ENCODE measurements around the gene ANKRD30B. TPM values are rescaled to one million over a fixed set of nuclear protein-coding genes. Genes with fewer than 3 reads are reported as not detected.
"Not testable (repeated sequence)": the region's sequence is repeated elsewhere in the genome, so short reads cannot be mapped to it uniquely, and the experiment has no call there.

Gene ANKRD30B, protein sequence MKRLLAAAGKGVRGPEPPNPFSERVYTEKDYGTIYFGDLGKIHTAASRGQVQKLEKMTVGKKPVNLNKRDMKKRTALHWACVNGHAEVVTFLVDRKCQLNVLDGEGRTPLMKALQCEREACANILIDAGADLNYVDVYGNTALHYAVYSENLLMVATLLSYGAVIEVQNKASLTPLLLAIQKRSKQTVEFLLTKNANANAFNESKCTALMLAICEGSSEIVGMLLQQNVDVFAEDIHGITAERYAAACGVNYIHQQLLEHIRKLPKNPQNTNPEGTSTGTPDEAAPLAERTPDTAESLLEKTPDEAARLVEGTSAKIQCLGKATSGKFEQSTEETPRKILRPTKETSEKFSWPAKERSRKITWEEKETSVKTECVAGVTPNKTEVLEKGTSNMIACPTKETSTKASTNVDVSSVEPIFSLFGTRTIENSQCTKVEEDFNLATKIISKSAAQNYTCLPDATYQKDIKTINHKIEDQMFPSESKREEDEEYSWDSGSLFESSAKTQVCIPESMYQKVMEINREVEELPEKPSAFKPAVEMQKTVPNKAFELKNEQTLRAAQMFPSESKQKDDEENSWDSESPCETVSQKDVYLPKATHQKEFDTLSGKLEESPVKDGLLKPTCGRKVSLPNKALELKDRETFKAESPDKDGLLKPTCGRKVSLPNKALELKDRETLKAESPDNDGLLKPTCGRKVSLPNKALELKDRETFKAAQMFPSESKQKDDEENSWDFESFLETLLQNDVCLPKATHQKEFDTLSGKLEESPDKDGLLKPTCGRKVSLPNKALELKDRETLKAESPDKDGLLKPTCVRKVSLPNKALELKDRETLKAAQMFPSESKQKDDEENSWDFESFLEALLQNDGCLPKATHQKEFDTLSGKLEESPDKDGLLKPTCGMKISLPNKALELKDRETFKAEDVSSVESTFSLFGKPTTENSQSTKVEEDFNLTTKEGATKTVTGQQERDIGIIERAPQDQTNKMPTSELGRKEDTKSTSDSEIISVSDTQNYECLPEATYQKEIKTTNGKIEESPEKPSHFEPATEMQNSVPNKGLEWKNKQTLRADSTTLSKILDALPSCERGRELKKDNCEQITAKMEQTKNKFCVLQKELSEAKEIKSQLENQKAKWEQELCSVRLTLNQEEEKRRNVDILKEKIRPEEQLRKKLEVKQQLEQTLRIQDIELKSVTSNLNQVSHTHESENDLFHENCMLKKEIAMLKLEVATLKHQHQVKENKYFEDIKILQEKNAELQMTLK (N-terminal part only)
- total RNA-seq: not detected

DNA sequence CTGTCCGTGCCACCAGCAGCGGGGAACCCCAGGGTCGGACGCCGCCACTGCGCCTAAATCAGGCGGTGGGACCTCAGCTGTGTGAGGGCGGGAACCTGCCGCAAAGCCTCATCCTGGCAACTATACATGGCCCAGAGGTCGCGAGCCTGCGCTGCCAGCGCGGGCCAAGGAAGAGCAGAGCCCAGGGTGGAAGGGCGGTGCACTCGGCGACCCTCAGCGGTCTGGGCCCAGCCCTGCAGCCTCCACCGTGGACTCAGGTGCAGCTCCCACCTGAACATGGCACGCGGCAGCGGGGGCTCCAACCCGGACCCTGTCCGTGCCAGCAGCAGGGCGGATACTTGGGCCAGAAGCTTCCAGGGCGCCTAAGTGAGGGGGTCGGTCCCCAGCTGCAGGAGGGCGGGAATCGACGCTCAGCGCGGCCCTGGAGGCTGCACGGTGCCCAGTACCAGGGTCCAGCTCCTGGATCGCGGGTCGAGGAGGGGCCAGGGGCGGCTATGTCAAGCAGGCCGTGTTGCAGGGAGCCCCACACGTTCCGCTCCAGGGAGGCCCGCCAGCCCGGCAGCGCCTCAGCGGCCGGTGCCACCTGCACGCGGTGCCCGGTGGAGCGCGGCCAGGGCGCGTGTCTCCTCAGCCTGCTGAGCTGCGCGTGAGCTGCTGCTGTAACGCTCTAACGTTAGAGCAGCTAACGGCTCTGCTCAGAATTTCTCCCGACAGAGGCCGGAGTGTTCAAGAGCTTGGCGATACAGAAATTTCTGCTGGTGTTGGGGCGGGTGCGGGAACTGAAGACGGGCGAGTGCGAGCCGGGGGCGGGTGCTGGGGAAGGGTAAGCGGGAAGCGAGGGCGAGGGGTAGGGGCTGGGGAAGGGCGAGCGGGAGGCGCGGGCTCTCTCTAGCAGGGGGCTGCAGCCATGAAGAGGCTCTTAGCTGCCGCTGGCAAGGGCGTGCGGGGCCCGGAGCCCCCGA, at the start of gene ANKRD30B:
Gene ANKRD30B (plus strand): TSS at position 660 of the 962 bp plus-strand sequence. CDS start 248 bp downstream, at position 908.
- H3K27me3 Mint-ChIP-seq: peaks cover 6 to 7% of the 10 kb centered on the region in 2 donors
- ATAC-seq (peak; percentile 13 to 45), DNase-seq (ENCODE audit: low spot score) (no peak)
- no peak within 1 kb of the TSS for H3K27ac Mint-ChIP-seq
- no peaks in the 10 kb centered on the region for H3K4me1 Mint-ChIP-seq (ENCODE audit: low read depth in 2 of 2)
- no peaks in the 10 kb centered on the region for H3K9me3 Mint-ChIP-seq
- no peak within 1 kb of the TSS for H3K4me3 Mint-ChIP-seq
- H3K36me3 Mint-ChIP-seq: no peaks in the 10 kb centered on the region

DNA sequence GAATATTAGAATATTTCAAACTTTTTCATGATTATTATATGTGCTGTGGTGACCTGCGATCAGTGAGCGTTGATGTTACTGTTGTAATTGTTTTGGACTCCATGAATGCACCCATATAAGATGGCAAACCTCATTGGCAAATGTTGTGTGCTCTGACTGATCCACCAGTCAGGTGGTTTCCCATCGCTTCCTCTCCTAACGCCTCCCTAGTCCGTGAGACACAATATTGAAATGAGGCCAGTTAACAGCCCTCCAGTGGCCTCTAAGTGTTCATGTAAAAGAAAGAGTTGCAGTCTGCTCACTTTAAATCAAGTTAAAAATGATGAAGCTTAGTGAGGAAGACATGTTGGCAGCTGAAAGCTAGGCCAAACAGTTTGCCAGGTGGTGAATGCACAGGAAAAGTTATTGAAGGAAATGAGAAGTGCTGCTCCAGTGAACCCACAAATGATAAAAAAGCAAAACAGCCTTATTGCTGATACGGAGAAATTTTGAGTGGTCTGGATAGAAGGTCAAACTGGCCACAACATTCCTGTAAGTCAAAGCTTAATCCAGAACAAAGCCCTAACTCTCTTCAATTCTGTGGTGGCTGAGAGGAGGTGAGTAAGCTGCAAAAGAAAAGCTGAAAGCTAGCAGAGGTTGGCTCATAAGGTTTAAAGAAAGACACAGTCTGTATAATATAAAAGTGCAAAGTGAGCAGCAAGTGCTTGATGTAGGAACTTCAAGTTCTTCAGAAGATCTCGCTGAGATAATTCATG, 46.5 kb upstream of the ANKRD30B start:
- not testable (repeated sequence) for H3K27ac Mint-ChIP-seq; ATAC-seq; H3K9me3 Mint-ChIP-seq; H3K36me3 Mint-ChIP-seq; H3K4me3 Mint-ChIP-seq; DNase-seq (ENCODE audit: low spot score); H3K4me1 Mint-ChIP-seq (ENCODE audit: low read depth in 2 of 2); H3K27me3 Mint-ChIP-seq

DNA sequence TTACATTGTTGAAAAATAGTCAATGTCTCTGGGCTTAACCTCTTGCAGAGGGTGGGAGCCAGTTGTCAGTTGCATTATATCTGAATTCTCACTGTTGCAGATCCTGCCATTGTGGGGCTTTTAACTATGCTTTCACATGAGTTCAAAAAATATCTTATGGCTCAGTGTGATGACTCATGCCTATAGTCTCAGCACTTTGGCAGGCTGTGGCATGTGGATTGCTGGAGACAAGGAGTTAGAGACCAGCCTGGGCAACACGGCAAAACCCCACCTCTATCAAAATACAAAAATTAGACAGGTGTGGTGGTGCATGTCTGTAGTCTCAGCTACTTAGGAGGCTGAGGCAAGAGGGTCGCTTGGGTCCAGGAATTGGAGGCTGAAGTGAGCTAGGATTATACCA, 38.2 kb upstream of the ANKRD30B start:
- not testable (repeated sequence) for ATAC-seq, H3K27me3 Mint-ChIP-seq, H3K36me3 Mint-ChIP-seq

DNA sequence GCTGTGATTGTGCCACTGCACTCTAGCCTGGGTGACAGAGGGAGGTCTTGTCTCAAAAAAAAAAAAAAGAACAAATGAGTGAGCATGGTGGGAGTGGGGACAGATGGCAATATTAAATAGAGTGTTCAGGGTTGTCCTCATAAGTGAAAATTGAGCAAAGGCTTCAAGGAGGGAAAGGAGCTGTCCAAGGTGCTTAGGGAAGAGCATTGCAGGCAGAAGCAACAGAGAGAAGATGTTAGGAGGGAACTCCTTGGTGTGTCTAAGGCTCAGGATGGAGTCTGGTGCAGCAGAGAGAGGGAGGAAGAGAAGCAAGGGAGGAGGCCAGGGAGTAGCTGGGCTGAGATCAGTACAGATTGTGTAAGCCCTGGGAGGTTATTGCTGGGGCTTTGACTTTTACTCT, 26.4 kb upstream of the ANKRD30B start:
- H3K36me3 Mint-ChIP-seq; H3K9me3 Mint-ChIP-seq; DNase-seq (ENCODE audit: low spot score); H3K4me3 Mint-ChIP-seq; H3K27me3 Mint-ChIP-seq; H3K4me1 Mint-ChIP-seq (ENCODE audit: low read depth in 2 of 2); H3K27ac Mint-ChIP-seq; ATAC-seq: not testable (repeated sequence)

More for the DNA sequence above, 38.2 kb upstream of the ANKRD30B start:
- DNase-seq (ENCODE audit: low spot score); H3K4me3 Mint-ChIP-seq; H3K9me3 Mint-ChIP-seq; H3K4me1 Mint-ChIP-seq (ENCODE audit: low read depth in 2 of 2); H3K27ac Mint-ChIP-seq: not testable (repeated sequence)

DNA sequence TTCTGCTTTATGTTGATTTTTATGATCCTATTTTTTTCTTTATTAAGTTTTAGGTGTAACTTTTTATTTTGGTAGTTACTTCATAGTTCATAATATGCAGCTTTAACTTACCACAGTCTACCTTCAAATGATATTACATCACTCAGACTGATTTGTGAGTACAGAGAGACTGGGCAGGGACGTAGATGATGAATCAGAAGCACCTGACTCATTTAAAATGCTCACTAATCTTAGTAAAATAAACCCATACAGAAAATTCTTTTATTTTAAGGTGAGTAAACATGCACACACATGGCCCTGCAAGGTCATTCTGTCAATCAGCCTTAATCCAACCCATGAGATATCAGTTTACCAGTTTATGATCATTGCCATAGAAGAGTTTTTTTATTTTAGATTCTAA, 8.9 kb upstream of the ANKRD30B start:
- H3K27me3 Mint-ChIP-seq; H3K4me3 Mint-ChIP-seq; ATAC-seq; DNase-seq (ENCODE audit: low spot score); H3K27ac Mint-ChIP-seq; H3K4me1 Mint-ChIP-seq (ENCODE audit: low read depth in 2 of 2); H3K9me3 Mint-ChIP-seq; H3K36me3 Mint-ChIP-seq: not testable (repeated sequence)

DNA sequence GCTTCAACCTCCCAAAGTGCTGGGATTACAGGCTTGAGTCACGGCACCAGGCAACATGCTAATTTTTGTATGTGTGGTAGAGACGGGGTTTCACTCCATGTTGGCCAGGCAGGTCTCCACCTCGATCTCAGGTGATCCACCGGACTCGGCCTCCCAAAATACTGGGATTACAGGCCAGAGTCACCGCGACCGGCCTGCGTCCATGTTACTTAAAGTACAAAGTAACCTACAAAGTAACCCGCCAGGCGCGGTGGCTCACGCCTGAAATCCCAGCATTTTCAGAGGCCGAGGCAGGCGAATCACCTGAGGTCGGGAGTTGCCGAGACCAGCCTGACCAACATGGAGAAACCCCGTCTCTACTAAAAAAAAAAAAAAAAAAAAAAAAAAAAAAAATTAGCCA, 1.1 kb upstream of the ANKRD30B start:
- Mint-ChIP-seq H3K27me3 (peaks cover 0 to 6% of the 10 kb centered on the region in 2 donors), H3K4me1 (ENCODE audit: low read depth in 2 of 2) (no peaks in the 10 kb centered on the region), H3K9me3 (no peaks in the 10 kb centered on the region), H3K27ac (no peak overlapping the region), H3K4me3 (no peak overlapping the region), H3K36me3 (no peaks in the 10 kb centered on the region)
- no peak for ATAC-seq
- no peak for DNase-seq (ENCODE audit: low spot score)

DNA sequence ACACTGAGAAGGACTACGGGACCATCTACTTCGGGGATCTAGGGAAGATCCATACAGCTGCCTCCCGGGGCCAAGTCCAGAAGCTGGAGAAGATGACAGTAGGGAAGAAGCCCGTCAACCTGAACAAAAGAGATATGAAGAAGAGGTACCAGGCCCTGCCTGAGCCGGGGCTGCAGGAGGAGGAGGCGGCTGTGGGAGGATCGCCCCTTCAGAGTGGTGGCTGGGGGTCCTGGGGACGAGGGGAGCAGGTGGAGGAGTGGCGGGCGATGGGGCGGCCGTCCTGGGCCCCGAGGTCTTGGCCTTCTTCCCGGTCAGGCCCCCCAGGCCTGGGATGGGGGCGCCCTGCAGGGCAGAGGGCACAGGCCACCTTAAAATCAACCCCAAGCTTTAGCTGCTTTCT, 524 bp downstream of the ANKRD30B start:
- H3K27me3 Mint-ChIP-seq: peaks cover 6 to 7% of the 10 kb centered on the region in 2 donors

DNA sequence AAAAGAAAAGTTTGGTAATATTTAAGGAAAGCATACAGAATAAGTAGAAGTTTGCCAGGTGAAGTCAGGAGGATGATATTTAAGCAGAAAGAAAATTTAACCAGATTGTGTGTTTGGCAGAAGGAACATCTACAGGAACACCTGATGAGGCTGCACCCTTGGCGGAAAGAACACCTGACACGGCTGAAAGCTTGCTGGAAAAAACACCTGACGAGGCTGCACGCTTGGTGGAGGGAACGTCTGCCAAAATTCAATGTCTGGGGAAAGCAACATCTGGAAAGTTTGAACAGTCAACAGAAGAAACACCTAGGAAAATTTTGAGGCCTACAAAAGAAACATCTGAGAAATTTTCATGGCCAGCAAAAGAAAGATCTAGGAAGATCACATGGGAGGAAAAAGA, 15.6 kb downstream of the ANKRD30B start:
- ATAC-seq; H3K9me3 Mint-ChIP-seq; H3K4me1 Mint-ChIP-seq (ENCODE audit: low read depth in 2 of 2); DNase-seq (ENCODE audit: low spot score); H3K27me3 Mint-ChIP-seq; H3K36me3 Mint-ChIP-seq; H3K4me3 Mint-ChIP-seq; H3K27ac Mint-ChIP-seq: not testable (repeated sequence)

More for the DNA sequence above, 524 bp downstream of the ANKRD30B start:
- ATAC-seq (peak in 1 of 2 donors; percentile 33), DNase-seq (ENCODE audit: low spot score) (no peak)
- Mint-ChIP-seq H3K27ac (no peak overlapping the region), H3K4me3 (no peak overlapping the region), H3K9me3 (no peaks in the 10 kb centered on the region), H3K36me3 (no peaks in the 10 kb centered on the region), H3K4me1 (ENCODE audit: low read depth in 2 of 2) (no peaks in the 10 kb centered on the region)

DNA sequence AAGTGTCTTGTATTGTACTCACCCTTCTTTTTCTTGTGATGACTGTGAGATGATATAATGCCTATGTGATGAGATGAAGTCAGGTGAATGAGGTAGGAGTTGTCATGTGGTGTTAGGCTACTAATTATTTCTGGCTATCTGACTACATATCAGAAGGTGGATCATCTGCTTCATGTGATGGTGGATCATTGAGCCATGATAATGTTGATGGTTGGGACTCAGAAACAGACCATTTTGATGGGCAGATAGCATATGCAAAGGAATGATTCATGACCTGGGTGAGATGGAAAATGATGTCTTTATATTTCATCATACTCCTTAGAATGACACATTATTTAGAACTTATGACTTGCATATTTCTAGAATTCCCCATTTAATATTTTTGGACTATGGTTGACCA, 19.5 kb downstream of the ANKRD30B start:
- Mint-ChIP-seq H3K27me3 (no peaks in the 10 kb centered on the region), H3K4me1 (ENCODE audit: low read depth in 2 of 2) (no peaks in the 10 kb centered on the region), H3K27ac (no peak overlapping the region), H3K36me3 (no peaks in the 10 kb centered on the region), H3K9me3 (no peaks in the 10 kb centered on the region), H3K4me3 (no peak overlapping the region)
- no peak for ATAC-seq
- DNase-seq (ENCODE audit: low spot score): no peak

DNA sequence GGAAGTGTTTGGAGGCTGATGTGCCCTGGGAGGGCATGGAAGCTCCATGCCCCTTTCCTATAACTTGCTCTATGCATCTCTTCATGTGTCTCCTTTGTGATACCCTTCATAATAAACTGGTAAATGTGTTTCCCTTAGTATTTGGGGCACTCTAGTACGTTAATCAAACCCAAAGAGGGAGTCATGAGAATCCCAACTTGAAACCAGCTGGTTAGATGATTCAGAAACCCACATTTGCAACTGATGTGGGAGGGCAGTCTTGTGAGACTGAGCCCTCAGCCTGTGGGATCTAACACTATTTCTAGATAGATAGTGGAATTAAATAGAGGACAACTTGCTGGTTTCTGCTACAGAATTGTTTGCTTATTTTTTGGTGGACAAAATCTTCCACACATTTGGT, 20.3 kb downstream of the ANKRD30B start:
- H3K27me3 Mint-ChIP-seq: no peaks in the 10 kb centered on the region
- no peaks in the 10 kb centered on the region for H3K4me1 Mint-ChIP-seq (ENCODE audit: low read depth in 2 of 2)
- H3K9me3 Mint-ChIP-seq: no peaks in the 10 kb centered on the region
- no peaks in the 10 kb centered on the region for H3K36me3 Mint-ChIP-seq
- DNase-seq (ENCODE audit: low spot score) (no peak), ATAC-seq (no peak)
- no peak overlapping the region for H3K4me3 Mint-ChIP-seq
- H3K27ac Mint-ChIP-seq: no peak overlapping the region

DNA sequence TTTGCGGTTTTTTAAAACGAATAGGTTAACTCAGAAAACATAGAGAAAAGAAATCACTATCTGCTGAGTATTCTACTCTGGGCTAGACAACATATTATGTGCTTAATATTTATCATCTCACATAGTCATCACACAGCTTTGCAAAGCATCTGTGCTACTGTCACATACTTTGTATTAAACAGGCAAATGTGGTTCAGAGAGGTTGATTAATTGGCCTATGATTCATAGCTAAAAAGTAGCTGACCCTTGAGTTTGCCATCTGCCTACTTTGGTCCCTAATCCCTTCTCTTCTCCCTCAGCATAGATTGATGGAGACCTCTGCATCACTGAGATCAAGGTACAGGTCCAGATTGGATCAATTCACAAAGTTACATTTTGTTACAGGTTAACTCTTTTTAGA, 21.4 kb downstream of the ANKRD30B start:
- Mint-ChIP-seq H3K36me3 (no peaks in the 10 kb centered on the region), H3K9me3 (no peaks in the 10 kb centered on the region), H3K4me3 (no peak overlapping the region), H3K27ac (no peak overlapping the region), H3K4me1 (ENCODE audit: low read depth in 2 of 2) (no peaks in the 10 kb centered on the region), H3K27me3 (no peaks in the 10 kb centered on the region)
- DNase-seq (ENCODE audit: low spot score) (no peak), ATAC-seq (no peak)

DNA sequence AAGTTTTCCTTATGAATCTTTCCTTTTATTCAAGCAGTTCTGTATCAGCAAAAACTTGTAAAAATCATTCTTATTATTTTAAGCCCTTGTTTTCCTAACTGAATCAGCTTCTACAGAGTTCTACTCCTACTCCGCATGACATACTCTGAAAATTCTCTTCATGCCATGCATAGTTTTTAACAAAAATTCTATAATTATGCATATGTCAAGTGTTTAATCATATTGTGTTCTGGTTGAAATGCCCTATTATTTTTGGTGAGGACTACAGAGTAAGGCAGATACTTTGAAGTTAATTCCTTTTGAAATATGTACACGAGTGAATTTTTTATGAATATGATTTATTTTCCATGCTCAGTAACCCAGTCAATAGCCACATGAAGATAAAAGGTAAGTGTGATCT, 28.8 kb downstream of the ANKRD30B start:
- no peaks in the 10 kb centered on the region for H3K36me3 Mint-ChIP-seq
- no peaks in the 10 kb centered on the region for H3K27me3 Mint-ChIP-seq
- DNase-seq (ENCODE audit: low spot score) (no peak), ATAC-seq (no peak)
- H3K27ac Mint-ChIP-seq: no peak overlapping the region
- peaks cover 4% of the 10 kb centered on the region for H3K9me3 Mint-ChIP-seq
- no peak overlapping the region for H3K4me3 Mint-ChIP-seq
- H3K4me1 Mint-ChIP-seq (ENCODE audit: low read depth in 2 of 2): no peaks in the 10 kb centered on the region

Measured in natural killer cell treated with Interleukin-12 subunit alpha and Interleukin-12 subunit beta and Interleukin-15 and Interleukin-18, amount 100 ng/mL, for 72 hours (primary cell).